LNCAP (cell line): ENCODE data around the gene KCNH2.

ENCODE experiments used
- TF ChIP-seq, protein P1 (sequence below): fragments of 450-650 bp; IDR thresholded peaks from 2 replicates; pipeline ENCODE4 v1.5.1; 2017; ENCODE audit warnings: mild to moderate bottlenecking

KCNH2 gene

DNA sequence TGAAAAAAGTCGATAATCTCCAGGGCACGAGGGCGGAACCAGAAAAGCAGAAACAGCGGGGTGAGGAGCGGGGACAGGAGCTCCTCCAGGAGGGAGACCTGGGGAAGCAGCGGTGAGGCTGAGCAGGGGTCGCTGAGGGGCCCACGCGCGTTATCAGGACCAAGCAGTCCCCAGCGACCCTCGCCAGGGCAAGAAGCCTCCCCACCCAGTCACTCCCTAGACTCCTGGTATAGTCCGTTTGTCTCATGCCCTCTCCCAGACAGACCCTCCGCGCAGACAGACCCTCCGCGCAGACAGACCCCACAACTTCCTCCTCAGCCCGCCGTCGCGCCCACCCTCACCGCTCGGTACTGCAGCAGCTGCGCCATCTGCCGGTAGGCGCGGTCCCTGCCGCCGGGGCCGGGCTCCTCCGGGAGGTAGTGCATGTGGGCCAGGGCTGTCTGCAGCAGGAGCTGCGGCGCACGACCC lies 39.9 kb upstream of the KCNH2 start:
- TF ChIP-seq, protein P1, sequence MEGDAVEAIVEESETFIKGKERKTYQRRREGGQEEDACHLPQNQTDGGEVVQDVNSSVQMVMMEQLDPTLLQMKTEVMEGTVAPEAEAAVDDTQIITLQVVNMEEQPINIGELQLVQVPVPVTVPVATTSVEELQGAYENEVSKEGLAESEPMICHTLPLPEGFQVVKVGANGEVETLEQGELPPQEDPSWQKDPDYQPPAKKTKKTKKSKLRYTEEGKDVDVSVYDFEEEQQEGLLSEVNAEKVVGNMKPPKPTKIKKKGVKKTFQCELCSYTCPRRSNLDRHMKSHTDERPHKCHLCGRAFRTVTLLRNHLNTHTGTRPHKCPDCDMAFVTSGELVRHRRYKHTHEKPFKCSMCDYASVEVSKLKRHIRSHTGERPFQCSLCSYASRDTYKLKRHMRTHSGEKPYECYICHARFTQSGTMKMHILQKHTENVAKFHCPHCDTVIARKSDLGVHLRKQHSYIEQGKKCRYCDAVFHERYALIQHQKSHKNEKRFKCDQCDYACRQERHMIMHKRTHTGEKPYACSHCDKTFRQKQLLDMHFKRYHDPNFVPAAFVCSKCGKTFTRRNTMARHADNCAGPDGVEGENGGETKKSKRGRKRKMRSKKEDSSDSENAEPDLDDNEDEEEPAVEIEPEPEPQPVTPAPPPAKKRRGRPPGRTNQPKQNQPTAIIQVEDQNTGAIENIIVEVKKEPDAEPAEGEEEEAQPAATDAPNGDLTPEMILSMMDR = peak; percentile 99

DNA sequence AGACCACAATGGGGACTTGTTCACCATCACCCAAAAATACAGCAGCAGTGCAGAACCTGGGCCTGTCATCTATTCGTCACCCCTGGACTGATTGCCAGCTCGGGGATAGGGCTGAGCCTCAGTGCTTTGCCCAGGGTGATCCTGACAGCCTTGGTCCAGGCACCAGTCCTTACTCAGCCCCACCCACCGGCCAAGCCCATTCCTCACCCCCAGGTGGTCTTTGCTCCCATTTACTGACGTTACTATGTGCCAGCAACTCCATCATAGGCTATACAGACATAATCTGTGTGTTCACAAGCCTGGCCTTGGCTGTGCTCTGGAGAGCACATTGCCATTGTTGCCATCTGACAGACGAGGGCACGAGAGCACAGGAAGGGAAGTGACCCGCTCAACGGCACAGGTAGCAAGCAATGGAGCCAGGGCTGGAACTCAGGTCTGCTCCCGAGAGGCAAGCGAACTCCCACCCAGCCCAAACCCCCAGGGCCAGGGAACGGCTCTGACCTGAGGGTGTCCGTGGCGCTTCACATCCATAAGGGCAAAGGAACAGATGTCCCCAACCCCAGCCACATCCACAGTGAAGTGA lies 39.3 kb upstream of the KCNH2 start:
- TF ChIP-seq, protein P1 = no peak

DNA sequence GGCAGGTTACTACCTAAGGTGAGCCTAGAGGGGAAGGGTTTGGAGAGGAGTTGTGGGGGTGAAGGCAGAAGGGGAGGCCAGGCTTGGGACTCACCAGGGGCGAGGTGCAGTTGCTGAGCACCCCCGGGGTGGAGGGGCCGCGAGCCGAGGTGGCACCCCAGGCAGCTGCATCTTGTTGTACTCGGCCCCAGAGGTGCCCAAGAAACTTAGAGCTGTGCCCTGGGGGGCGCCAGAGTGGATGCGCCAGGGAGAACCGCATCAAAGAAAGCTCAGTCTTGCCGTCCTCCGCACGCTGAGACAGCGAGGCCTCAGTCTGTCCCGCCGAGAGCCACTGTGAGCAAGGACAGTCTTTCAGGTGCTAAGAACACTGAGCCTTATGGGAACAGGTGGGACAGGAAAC lies 38.8 kb upstream of the KCNH2 start:
- TF ChIP-seq, protein P1 = no peak

DNA sequence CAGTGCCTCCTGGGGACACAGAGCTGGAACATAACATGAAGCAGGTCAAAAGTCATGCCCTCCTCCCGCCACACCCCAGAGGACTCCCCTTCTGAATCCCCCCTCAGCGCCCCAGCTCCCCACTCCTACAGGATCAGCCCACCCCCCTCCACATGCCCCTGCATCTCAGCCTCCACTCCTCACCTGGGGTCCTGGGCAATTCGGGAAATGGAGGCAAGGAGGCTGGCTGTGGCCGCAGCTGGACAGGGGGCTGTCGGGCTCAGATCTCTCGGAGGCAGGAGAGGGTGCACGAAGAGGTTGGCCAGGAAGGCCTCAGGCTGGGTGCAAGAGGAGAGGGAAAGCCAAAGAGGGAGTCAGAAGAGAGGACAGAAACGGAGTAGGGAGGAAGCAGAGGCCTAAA lies 38.4 kb upstream of the KCNH2 start:
- TF ChIP-seq, protein P1 = no peak

DNA sequence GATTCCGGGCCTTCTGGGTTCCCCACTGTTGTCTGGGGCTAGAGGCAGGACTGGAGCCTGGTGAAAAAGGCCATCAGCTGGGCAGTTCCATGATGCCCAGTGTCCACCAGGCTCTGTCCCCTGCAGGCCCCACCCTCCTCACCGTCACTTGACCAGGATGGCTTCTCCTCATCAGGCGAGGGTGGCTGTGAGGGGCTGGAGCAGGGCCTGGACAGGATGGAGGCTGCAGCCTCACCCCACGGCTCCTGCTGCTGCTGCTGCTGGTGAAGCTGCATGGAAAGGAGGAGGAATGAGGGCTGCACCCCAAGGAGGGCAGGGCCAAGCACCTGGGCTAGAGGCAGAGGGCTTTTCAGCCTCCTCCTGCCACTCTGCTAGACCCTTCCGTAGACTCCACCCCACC lies 37.8 kb upstream of the KCNH2 start:
- TF ChIP-seq, protein P1 = no peak

DNA sequence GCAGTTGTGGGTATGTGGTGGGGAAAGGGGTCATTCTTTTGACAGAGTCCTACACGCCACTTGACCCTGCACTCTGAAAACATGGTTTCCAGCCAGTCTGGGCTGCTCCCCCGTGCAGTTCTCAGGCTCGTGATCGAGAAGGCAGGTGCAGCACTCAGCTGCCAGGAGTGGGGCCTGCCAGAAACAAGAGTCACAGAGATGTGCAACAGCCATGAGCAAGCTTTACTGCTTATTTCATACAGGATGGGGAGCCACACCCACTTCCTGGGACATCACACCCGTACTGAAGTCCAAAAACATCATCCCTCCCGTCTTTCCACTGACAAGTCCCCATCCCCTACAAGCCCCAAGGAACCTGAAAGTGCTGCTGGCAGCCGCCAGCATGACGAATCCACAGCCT lies 36.8 kb upstream of the KCNH2 start:
- TF ChIP-seq, protein P1 = no peak

DNA sequence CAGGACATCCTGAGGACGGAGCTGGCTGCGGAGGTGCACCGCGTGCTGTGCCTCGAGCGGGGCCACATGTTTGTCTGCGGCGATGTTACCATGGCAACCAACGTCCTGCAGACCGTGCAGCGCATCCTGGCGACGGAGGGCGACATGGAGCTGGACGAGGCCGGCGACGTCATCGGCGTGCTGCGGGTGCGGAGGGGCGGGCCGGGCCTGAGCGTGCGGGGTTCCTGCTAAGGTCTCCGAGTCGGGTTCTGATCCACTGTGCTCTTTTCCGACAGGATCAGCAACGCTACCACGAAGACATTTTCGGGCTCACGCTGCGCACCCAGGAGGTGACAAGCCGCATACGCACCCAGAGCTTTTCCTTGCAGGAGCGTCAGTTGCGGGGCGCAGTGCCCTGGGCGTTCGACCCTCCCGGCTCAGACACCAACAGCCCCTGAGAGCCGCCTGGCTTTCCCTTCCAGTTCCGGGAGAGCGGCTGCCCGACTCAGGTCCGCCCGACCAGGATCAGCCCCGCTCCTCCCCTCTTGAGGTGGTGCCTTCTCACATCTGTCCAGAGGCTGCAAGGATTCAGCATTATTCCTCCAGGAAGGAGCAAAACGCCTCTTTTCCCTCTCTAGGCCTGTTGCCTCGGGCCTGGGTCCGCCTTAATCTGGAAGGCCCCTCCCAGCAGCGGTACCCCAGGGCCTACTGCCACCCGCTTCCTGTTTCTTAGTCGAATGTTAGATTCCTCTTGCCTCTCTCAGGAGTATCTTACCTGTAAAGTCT lies 35.8 kb upstream of the KCNH2 start:
- TF ChIP-seq, protein P1 = no peak
